Uterus (tissue), 4 donors: ENCODE results near the gene JAZF1. TPM values are rescaled to one million over a fixed set of nuclear protein-coding genes. Genes with fewer than 3 reads are reported as not detected.

Experiments
- DNase-seq, 2 donors: peaks; one replicate each; pipeline ENCODE4 v3.0.0-alpha.2; 2019 to 2020
- H3K27ac ChIP-seq, 2 donors: fragments of 200-600 bp; sonication (generic); 1 replicate in 1 of 2; 2 replicates in 1 of 2; pipeline ENCODE4 v1.5.1; 2016 to 2018
- H3K27me3 ChIP-seq, 2 donors: fragments of 200-600 bp; sonication (generic); one replicate each; pipeline ENCODE4 v1.5.1; 2018 to 2019; ENCODE audit warnings: control low read depth in 1 of 2
- H3K36me3 ChIP-seq, 2 donors: fragments of 200-600 bp; sonication (generic); one replicate each; pipeline ENCODE4 v1.5.1; 2019; ENCODE audit warnings: control low read depth in 1 of 2
- H3K4me1 ChIP-seq, 2 donors: fragments of 200-600 bp; sonication (generic); one replicate each; pipeline ENCODE4 v1.5.1; 2018 to 2019; ENCODE audit warnings: control low read depth in 1 of 2
- H3K4me3 ChIP-seq, 2 donors: fragments of 200-600 bp; sonication (generic); 1 replicate in 1 of 2; 2 replicates in 1 of 2; pipeline ENCODE4 v1.5.1; 2018 to 2019; ENCODE audit warnings: mild to moderate bottlenecking in 1 of 2
- H3K9me3 ChIP-seq, 2 donors: fragments of 200-600 bp; sonication (generic); one replicate each; pipeline ENCODE4 v1.5.1; 2019; ENCODE audit warnings: control low read depth in 1 of 2
- CTCF ChIP-seq, 4 experiments: fragments of 200-600 bp in 2 of 4; fragments of 450-650 bp in 2 of 4; sonication (generic) in 2 of 4; IDR thresholded peaks; one replicate each; pipeline ENCODE4 v1.5.1; 2016 to 2019; ENCODE audit warnings: antibody characterized with exemption in 4 of 4, mild to moderate bottlenecking in 2 of 4, moderate library complexity in 1 of 4
- POLR2A ChIP-seq, 2 donors: fragments of 450-650 bp; IDR thresholded peaks; one replicate each; pipeline ENCODE4 v1.6.1; 2016; ENCODE audit warnings: antibody characterized with exemption in 2 of 2, mild to moderate bottlenecking in 1 of 2, moderate library complexity in 1 of 2
- intact Hi-C: fragments of 100-400 bp; cut with DNase I; formaldehyde crosslinking; loops from one replicate; pipeline ENCODE4 v1.15.1; 2023; ENCODE audit warnings: low total_unique reads
- total RNA-seq, 4 donors: library from RNA; depleted of rRNA in 3 of 4; stranded (reverse); fragments of >200 nt in 3 of 4; gene quantifications; one replicate each; pipeline versions ENCODE4 v1.1.0 to v1.2.4, GENCODE V29; 2014 to 2023
- donor health status: DM: yes; HTN: yes; CAD: no.

JAZF1 gene
- total RNA-seq, 4 donors from 2014 or later = 27.6 to 58.5 (median 34.4) TPM

DNA sequence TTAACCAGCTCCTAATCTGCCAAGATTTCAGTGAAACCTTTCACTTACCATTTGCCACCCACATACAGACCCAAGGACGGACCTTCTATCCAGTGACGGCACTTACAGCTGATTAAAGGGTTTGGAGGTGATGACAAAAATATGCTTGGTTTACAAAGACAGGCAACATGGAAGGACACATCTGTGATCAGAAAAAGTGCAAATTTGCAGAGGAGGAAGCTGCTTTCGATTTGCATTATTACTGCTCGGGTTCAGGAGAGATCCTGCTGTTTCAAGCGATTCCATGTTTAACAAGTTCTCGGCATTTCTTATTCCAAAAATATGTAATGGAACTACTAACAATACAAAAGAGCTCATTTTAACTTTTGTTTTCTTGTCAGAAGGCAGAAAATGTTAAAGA, 109.0 kb downstream of the JAZF1 start:
- intact Hi-C loops = no loop called here
- TF ChIP-seq POLR2A (IDR thresholded peaks at IDR 0.05) (no peak), CTCF (IDR thresholded peaks at IDR 0.05) (no peak)
- no peak for DNase-seq
- no peaks in the 10 kb centered on the region for H3K36me3 ChIP-seq
- H3K9me3 ChIP-seq = no peaks in the 10 kb centered on the region
- H3K27me3 ChIP-seq = no peaks in the 10 kb centered on the region
- H3K4me1 ChIP-seq = peaks cover 0 to 29% of the 10 kb centered on the region in 2 donors
- peak overlapping the region in 1 of 2 donors; percentile 6 for H3K4me3 ChIP-seq
- peak overlapping the region; percentile 77 to 80 for H3K27ac ChIP-seq

DNA sequence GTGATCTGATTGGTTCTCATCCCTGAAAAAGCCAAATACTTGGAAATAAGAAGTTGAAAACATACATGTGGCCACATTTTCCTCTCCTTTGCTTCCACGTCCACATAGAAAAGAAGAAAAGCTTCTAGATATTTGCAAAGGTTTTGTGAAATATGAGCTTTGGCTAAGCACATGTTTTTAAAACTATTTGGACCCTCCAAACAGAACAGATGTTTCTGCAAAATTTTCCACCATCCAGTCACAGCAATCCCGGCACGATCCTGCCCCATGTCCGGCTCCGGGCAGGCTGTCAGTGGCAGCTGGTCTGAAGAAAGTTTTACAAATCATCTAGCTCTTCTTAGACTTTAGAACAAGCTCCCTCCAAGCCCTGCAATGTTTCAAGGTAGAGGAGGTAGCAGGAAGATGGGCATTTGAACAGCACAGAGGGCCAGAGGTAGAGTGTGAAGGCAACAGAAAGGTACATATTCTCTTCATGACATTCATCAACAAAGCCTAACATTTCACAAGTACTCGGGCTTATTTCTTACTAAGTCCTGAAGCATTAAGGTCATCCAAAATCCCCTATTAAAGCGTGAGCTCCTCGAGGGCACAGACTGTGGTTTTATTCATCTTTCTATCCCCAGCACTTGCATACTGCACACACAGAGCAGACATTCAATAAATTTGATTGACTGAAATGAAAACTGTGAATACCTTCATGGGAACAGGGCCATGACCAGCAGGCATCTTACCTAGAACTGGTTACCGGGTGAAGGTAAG, 110.1 kb downstream of the JAZF1 start:
- intact Hi-C loops = no loop called here
- Histone ChIP-seq H3K9me3 (no peaks in the 10 kb centered on the region), H3K27me3 (no peaks in the 10 kb centered on the region), H3K36me3 (no peaks in the 10 kb centered on the region), H3K4me3 (peak overlapping the region in 1 of 2 donors; percentile 0), H3K27ac (peak overlapping the region; percentile 77 to 80), H3K4me1 (peaks cover 0 to 29% of the 10 kb centered on the region in 2 donors)
- TF ChIP-seq CTCF (IDR thresholded peaks at IDR 0.05) = no peak
- TF ChIP-seq POLR2A (IDR thresholded peaks at IDR 0.05) = no peak
- peak in 1 of 2 donors; percentile 30 for DNase-seq

- Histone ChIP-seq H3K4me1 (peaks cover 0 to 33% of the 10 kb centered on the region in 2 donors), H3K9me3 (no peaks in the 10 kb centered on the region), H3K27me3 (no peaks in the 10 kb centered on the region), H3K36me3 (no peaks in the 10 kb centered on the region), H3K27ac (peak overlapping the region; percentile 77 to 80), H3K4me3 (no peak overlapping the region)
- TF ChIP-seq CTCF (IDR thresholded peaks at IDR 0.05) (no peak), POLR2A (IDR thresholded peaks at IDR 0.05) (no peak)
- DNase-seq = peak; percentile 88 to 92
- intact Hi-C loops = no loop called here
Measured at GRCh38 chr7:28069807-28070206, 110.8 kb downstream of the JAZF1 start.

- intact Hi-C loops = no loop called here
- H3K4me3 ChIP-seq = no peak overlapping the region
- H3K27me3 ChIP-seq = no peaks in the 10 kb centered on the region
- H3K27ac ChIP-seq = peak overlapping the region; percentile 77 to 80
- no peak for DNase-seq
- no peaks in the 10 kb centered on the region for H3K36me3 ChIP-seq
- no peak for TF ChIP-seq CTCF (IDR thresholded peaks at IDR 0.05)
- H3K4me1 ChIP-seq = peaks cover 0 to 37% of the 10 kb centered on the region in 2 donors
- no peaks in the 10 kb centered on the region for H3K9me3 ChIP-seq
Measured at GRCh38 chr7:28069388-28069787, 111.2 kb downstream of the JAZF1 start.

DNA sequence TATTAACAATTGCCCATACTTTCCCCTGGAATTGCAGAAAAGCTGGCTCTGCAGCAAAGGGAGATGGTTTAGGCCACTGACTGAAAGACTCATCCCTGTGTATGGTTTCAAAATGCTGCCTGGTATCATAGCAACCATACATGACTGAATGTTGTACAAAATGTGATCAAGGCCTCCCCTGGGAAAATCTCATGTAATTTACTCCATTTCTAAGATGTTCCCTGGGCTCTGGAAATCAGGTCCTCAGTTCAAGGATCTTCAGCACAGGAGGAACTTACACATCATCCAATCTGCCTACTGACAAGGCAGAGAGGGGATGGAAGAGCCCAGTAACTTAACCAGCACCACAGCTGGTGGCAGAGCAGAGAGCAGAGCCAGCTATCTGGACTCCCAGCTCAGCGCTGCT, 111.8 kb downstream of the JAZF1 start:
- Histone ChIP-seq H3K27me3 (no peaks in the 10 kb centered on the region), H3K36me3 (no peaks in the 10 kb centered on the region), H3K4me1 (peaks cover 0 to 43% of the 10 kb centered on the region in 2 donors), H3K4me3 (no peak overlapping the region), H3K27ac (peak overlapping the region; percentile 77 to 80), H3K9me3 (no peaks in the 10 kb centered on the region)
- DNase-seq = no peak
- intact Hi-C loops = no loop called here
- TF ChIP-seq CTCF (IDR thresholded peaks at IDR 0.05) = no peak
- TF ChIP-seq POLR2A (IDR thresholded peaks at IDR 0.05) = no peak
